Trophoblast cell (in vitro differentiated cells and primary cell): ENCODE measurements around the gene LYL1.

Source experiments
- DNase-seq, 2 donors: peaks; one replicate each; pipeline ENCODE4 v3.0.0-alpha.2; 2016
- H2AFZ ChIP-seq: 2 replicates; pipeline ENCODE4 v1.6.1; 2013; ENCODE audit warnings: low read length, moderate library complexity, mild to moderate bottlenecking; ENCODE audit not compliant: insufficient read depth, poor library complexity
- H2AK5ac ChIP-seq: 2 replicates; pipeline ENCODE4 v1.6.1; 2013; ENCODE audit warnings: mild to moderate bottlenecking, low read length
- H2BK120ac ChIP-seq: 2 replicates; pipeline ENCODE4 v1.6.1; 2013; ENCODE audit warnings: low read length, mild to moderate bottlenecking, moderate library complexity; ENCODE audit not compliant: insufficient read depth, poor library complexity
- H2BK12ac ChIP-seq: 2 replicates; pipeline ENCODE4 v1.6.1; 2013; ENCODE audit warnings: mild to moderate bottlenecking, low read length, moderate library complexity
- H2BK5ac ChIP-seq: 2 replicates; pipeline ENCODE4 v1.6.1; 2013; ENCODE audit warnings: low read length, low read depth, moderate library complexity, mild to moderate bottlenecking; ENCODE audit not compliant: poor library complexity
- H3K14ac ChIP-seq: 2 replicates; pipeline ENCODE4 v1.6.1; 2013; ENCODE audit warnings: mild to moderate bottlenecking, low read length
- H3K18ac ChIP-seq: 2 replicates; pipeline ENCODE4 v1.6.1; 2013; ENCODE audit warnings: mild to moderate bottlenecking, low read length
- H3K23ac ChIP-seq: 2 replicates; pipeline ENCODE4 v1.6.1; 2013; ENCODE audit warnings: low read length
- H3K27ac ChIP-seq: 2 replicates; pipeline ENCODE4 v1.5.1; 2013; ENCODE audit warnings: low read depth, mild to moderate bottlenecking, inconsistent platforms, low read length, moderate library complexity
- H3K27me3 ChIP-seq: 2 replicates; pipeline ENCODE4 v1.6.1; 2013; ENCODE audit warnings: inconsistent platforms, mild to moderate bottlenecking, low read length, moderate library complexity; ENCODE audit not compliant: insufficient read depth
- H3K36me3 ChIP-seq, 2 experiments: 1 replicate in 1 of 2; 2 replicates in 1 of 2; pipeline ENCODE4 v1.6.1; 2013; ENCODE audit warnings: low read length in 2 of 2, mild to moderate bottlenecking in 2 of 2, moderate library complexity in 1 of 2; ENCODE audit not compliant: insufficient read depth in 2 of 2, control insufficient read depth in 1 of 2
- H3K4ac ChIP-seq: 2 replicates; pipeline ENCODE4 v1.6.1; 2013; ENCODE audit warnings: low read depth, mild to moderate bottlenecking, low read length, moderate library complexity
- H3K4me1 ChIP-seq, 2 experiments: 1 replicate in 1 of 2; 2 replicates in 1 of 2; pipeline ENCODE4 v1.6.1; 2013; ENCODE audit warnings: low read length in 2 of 2, mild to moderate bottlenecking in 2 of 2, moderate library complexity in 1 of 2; ENCODE audit not compliant: insufficient read depth in 2 of 2, control insufficient read depth in 1 of 2
- H3K4me2 ChIP-seq: 2 replicates; pipeline ENCODE4 v1.6.1; 2013; ENCODE audit warnings: inconsistent platforms, mild to moderate bottlenecking, low read length, moderate library complexity
- H3K4me3 ChIP-seq: 2 replicates; pipeline ENCODE4 v1.5.1; 2013; ENCODE audit warnings: mild to moderate bottlenecking, low read depth, low read length, inconsistent platforms
- H3K79me1 ChIP-seq: one replicate; pipeline ENCODE4 v1.6.1; 2013; ENCODE audit warnings: low read length
- H3K79me2 ChIP-seq: 2 replicates; pipeline ENCODE4 v1.6.1; 2013; ENCODE audit warnings: low read length, mild to moderate bottlenecking; ENCODE audit not compliant: control insufficient read depth, insufficient read depth, poor library complexity
- H3K9ac ChIP-seq: 2 replicates; pipeline ENCODE4 v1.6.1; 2013; ENCODE audit warnings: mild to moderate bottlenecking, low read length
- H3K9me3 ChIP-seq: 2 replicates; pipeline ENCODE4 v1.6.1; 2013; ENCODE audit warnings: low read depth, mild to moderate bottlenecking, control low read depth, inconsistent platforms, low read length; ENCODE audit not compliant: insufficient read depth
- H4K12ac ChIP-seq: 2 replicates; pipeline ENCODE4 v1.6.1; 2013; ENCODE audit warnings: low read depth, mild to moderate bottlenecking, low read length, moderate library complexity
- H4K8ac ChIP-seq: 2 replicates; pipeline ENCODE4 v1.6.1; 2013; ENCODE audit warnings: low read depth, mild to moderate bottlenecking, low read length, moderate library complexity
- H4K91ac ChIP-seq: one replicate; pipeline ENCODE4 v1.6.1; 2013; ENCODE audit warnings: low read depth, mild to moderate bottlenecking, low read length, moderate library complexity
- WGBS: extraction: QIAGEN DNeasy Blood & Tissue Kit; methylation state at CpG from one replicate; pipeline ENCODE4 v1.1.7; 2013; ENCODE audit warnings: missing lambda C conversion rate; ENCODE audit not compliant: insufficient read length, insufficient coverage; ENCODE audit errors: extremely low coverage; 5-methylcytosine and 5-hydroxymethylcytosine counted together

The LYL1 gene

GRCh38 chr19:13092158-13092543 is 10.5 kb downstream of the LYL1 start:
- Histone ChIP-seq H3K4me3 (no peak overlapping the region), H3K23ac (no peak overlapping the region), H3K18ac (no peak overlapping the region), H2BK5ac (no peak overlapping the region), H3K27ac (no peak overlapping the region), H3K9me3 (peaks cover 2% of the 10 kb centered on the region), H3K9ac (no peak overlapping the region), H3K4me2 (no peak overlapping the region), H2AFZ (no peak overlapping the region), H3K4ac (no peak overlapping the region), H3K27me3 (peaks cover 39% of the 10 kb centered on the region), H3K36me3 (no peaks in the 10 kb centered on the region), H2BK120ac (no peak overlapping the region), H4K91ac (no peak overlapping the region), H3K4me1 (no peaks in the 10 kb centered on the region), H2BK12ac (no peak overlapping the region), H4K8ac (no peak overlapping the region), H4K12ac (no peak overlapping the region), H3K79me2 (no peaks in the 10 kb centered on the region), H2AK5ac (no peak overlapping the region), H3K14ac (no peak overlapping the region), H3K79me1 (no peaks in the 10 kb centered on the region)
- DNase-seq = no peak
- WGBS = no CpG with 5 or more reads among the region's 2 CpGs

- H2AK5ac ChIP-seq = no peak overlapping the region
- no peak overlapping the region for H4K91ac ChIP-seq
- no peak overlapping the region for H3K18ac ChIP-seq
- H3K4me2 ChIP-seq = no peak overlapping the region
- no peaks in the 10 kb centered on the region for H3K4me1 ChIP-seq
- H3K4ac ChIP-seq = no peak overlapping the region
- H3K14ac ChIP-seq = no peak overlapping the region
- H2BK5ac ChIP-seq = no peak overlapping the region
- no peak overlapping the region for H4K12ac ChIP-seq
- H3K23ac ChIP-seq = no peak overlapping the region
- H2BK12ac ChIP-seq = no peak overlapping the region
- no peak overlapping the region for H3K9ac ChIP-seq
- no peaks in the 10 kb centered on the region for H3K36me3 ChIP-seq
- no peak overlapping the region for H2BK120ac ChIP-seq
- no peak for DNase-seq
- no peak overlapping the region for H3K4me3 ChIP-seq
- H2AFZ ChIP-seq = no peak overlapping the region
- WGBS = no CpG with 5 or more reads among the region's 25 CpGs
- peaks cover 34% of the 10 kb centered on the region for H3K27me3 ChIP-seq
- H3K27ac ChIP-seq = no peak overlapping the region
- peaks cover 2% of the 10 kb centered on the region for H3K9me3 ChIP-seq
- H4K8ac ChIP-seq = no peak overlapping the region
- H3K79me2 ChIP-seq = no peaks in the 10 kb centered on the region
- H3K79me1 ChIP-seq = no peaks in the 10 kb centered on the region
Observed at GRCh38 chr19:13091400-13092157, 11.1 kb downstream of the LYL1 start.

GRCh38 chr19:13090511-13091231 is 12.0 kb downstream of the LYL1 start:
- no peaks in the 10 kb centered on the region for H3K79me2 ChIP-seq
- H3K23ac ChIP-seq = no peak overlapping the region
- no peak overlapping the region for H3K9ac ChIP-seq
- H3K4ac ChIP-seq = no peak overlapping the region
- no peak overlapping the region for H2BK12ac ChIP-seq
- peaks cover 26% of the 10 kb centered on the region for H3K27me3 ChIP-seq
- no peaks in the 10 kb centered on the region for H3K4me1 ChIP-seq
- H3K27ac ChIP-seq = no peak overlapping the region
- no CpG with 5 or more reads among the region's 10 CpGs for WGBS
- DNase-seq = no peak
- H3K18ac ChIP-seq = no peak overlapping the region
- H3K14ac ChIP-seq = no peak overlapping the region
- no peak overlapping the region for H3K4me2 ChIP-seq
- peaks cover 2% of the 10 kb centered on the region for H3K9me3 ChIP-seq
- H3K79me1 ChIP-seq = no peaks in the 10 kb centered on the region
- no peak overlapping the region for H4K12ac ChIP-seq
- H3K4me3 ChIP-seq = no peak overlapping the region
- no peak overlapping the region for H2BK120ac ChIP-seq
- no peak overlapping the region for H4K91ac ChIP-seq
- no peak overlapping the region for H4K8ac ChIP-seq
- no peak overlapping the region for H2BK5ac ChIP-seq
- no peak overlapping the region for H2AFZ ChIP-seq
- no peak overlapping the region for H2AK5ac ChIP-seq
- H3K36me3 ChIP-seq = no peaks in the 10 kb centered on the region

- no peaks in the 10 kb centered on the region for H3K79me1 ChIP-seq
- no peak overlapping the region for H2AFZ ChIP-seq
- no peak overlapping the region for H3K4me2 ChIP-seq
- no peak overlapping the region for H2BK5ac ChIP-seq
- peaks cover 19% of the 10 kb centered on the region for H3K27me3 ChIP-seq
- no peaks in the 10 kb centered on the region for H3K36me3 ChIP-seq
- DNase-seq = no peak
- no peak overlapping the region for H2BK12ac ChIP-seq
- no peak overlapping the region for H3K18ac ChIP-seq
- H3K9me3 ChIP-seq = peaks cover 2% of the 10 kb centered on the region
- no peaks in the 10 kb centered on the region for H3K79me2 ChIP-seq
- H4K12ac ChIP-seq = no peak overlapping the region
- H4K91ac ChIP-seq = no peak overlapping the region
- no peak overlapping the region for H3K4ac ChIP-seq
- no peak overlapping the region for H3K4me3 ChIP-seq
- no peak overlapping the region for H2BK120ac ChIP-seq
- H3K23ac ChIP-seq = no peak overlapping the region
- H3K9ac ChIP-seq = no peak overlapping the region
- WGBS = no CpG with 5 or more reads among the region's 12 CpGs
- H2AK5ac ChIP-seq = no peak overlapping the region
- no peak overlapping the region for H3K27ac ChIP-seq
- no peaks in the 10 kb centered on the region for H3K4me1 ChIP-seq
- no peak overlapping the region for H4K8ac ChIP-seq
- H3K14ac ChIP-seq = no peak overlapping the region
Observed at GRCh38 chr19:13089857-13090507, 12.7 kb downstream of the LYL1 start.
